Liver (tissue), 3 donors: ENCODE results near the gene RTEL1.

Experiments
- ATF3 ChIP-seq: IDR thresholded peaks from 2 replicates; pipeline ENCODE4 v1.6.1; 2016; ENCODE audit warnings: antibody characterized with exemption
- CTCF ChIP-seq: fragments of 150-350 bp; IDR thresholded peaks from 2 replicates; pipeline ENCODE4 v1.5.1; 2017; ENCODE audit warnings: improper control_type of control experiment, low read depth, low read length; ENCODE audit not compliant: missing input control
- EGR1 ChIP-seq, 2 donors: IDR thresholded peaks; 2 replicates each; pipeline ENCODE4 v1.6.1; 2016 to 2018; ENCODE audit warnings: antibody characterized with exemption in 2 of 2, low read depth in 2 of 2
- GABPA ChIP-seq, 2 donors: IDR thresholded peaks in 1 of 2; conservative IDR thresholded peaks in 1 of 2; 2 replicates each; pipeline ENCODE4 v1.6.1; 2016; ENCODE audit warnings: antibody characterized with exemption in 2 of 2, mild to moderate bottlenecking in 1 of 2, moderate library complexity in 1 of 2
- JUND ChIP-seq, 2 donors: IDR thresholded peaks; 2 replicates each; pipeline ENCODE4 v1.6.1; 2016; ENCODE audit warnings: antibody characterized with exemption in 2 of 2
- MAX ChIP-seq: IDR thresholded peaks from 2 replicates; pipeline ENCODE4 v1.6.1; 2016; ENCODE audit warnings: antibody characterized with exemption
- NR2F2 ChIP-seq: IDR thresholded peaks from 2 replicates; pipeline ENCODE4 v1.6.1; 2016; ENCODE audit warnings: antibody characterized with exemption
- RAD21 ChIP-seq, 2 donors: IDR thresholded peaks; 2 replicates each; pipeline ENCODE4 v1.6.1; 2016; ENCODE audit warnings: antibody characterized with exemption in 2 of 2, mild to moderate bottlenecking in 2 of 2
- RXRA ChIP-seq, 2 donors: IDR thresholded peaks; 2 replicates each; pipeline ENCODE4 v1.6.1; 2017 to 2018; ENCODE audit warnings: antibody characterized with exemption in 2 of 2, mild to moderate bottlenecking in 1 of 2
- SP1 ChIP-seq: IDR thresholded peaks from 2 replicates; pipeline ENCODE4 v1.6.1; 2018; ENCODE audit warnings: antibody characterized with exemption, mild to moderate bottlenecking
- TAF1 ChIP-seq: conservative IDR thresholded peaks from 2 replicates; pipeline ENCODE4 v1.6.1; 2016; ENCODE audit warnings: antibody characterized with exemption, mild to moderate bottlenecking
- YY1 ChIP-seq: IDR thresholded peaks from 2 replicates; pipeline ENCODE4 v1.6.1; 2016; ENCODE audit warnings: antibody characterized with exemption, mild to moderate bottlenecking
- TF ChIP-seq, protein P1 (sequence below): IDR thresholded peaks from 2 replicates; pipeline ENCODE4 v1.6.1; 2016; ENCODE audit warnings: antibody characterized with exemption, mild to moderate bottlenecking
- TF ChIP-seq, protein P2 (sequence below): IDR thresholded peaks from 2 replicates; pipeline ENCODE4 v1.6.1; 2016; ENCODE audit warnings: antibody characterized with exemption
- donor health status: healthy.
- donor health status: healthy.

DNA sequence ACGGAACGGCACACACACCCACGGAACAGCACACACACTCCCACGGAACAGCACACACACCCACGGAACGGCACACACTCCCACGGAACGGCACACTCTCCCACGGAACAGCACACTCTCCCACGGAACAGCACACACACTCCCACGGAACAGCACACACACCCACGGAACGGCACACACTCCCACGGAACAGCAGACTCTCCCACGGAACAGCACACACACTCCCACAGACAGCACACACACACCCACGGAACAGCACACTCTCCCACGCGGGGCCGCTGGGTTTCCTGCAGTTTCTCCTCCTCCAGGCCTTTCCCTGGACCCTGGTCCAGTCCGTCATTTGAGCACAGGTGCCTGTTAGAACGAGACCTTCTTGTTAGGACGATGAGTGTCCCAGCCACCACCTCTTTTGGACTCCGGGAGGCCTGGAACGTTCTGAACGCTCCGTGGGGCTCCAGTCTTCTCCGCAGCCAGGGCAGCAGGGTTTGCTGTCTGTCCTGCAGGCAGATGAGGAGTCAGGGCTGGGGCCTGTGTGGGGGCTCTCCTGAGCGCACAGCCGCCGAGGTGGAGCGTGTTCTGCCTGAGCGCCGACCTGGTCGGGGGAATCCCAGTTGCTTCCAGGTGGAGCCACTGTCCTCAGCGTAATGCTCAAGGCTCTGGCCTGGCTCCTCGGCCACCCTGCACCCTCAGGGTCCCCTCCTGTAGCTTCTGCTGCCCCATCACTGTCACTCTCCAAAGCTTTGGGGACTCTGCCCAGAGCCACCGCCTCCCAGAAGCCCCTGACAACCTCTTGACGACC is 20.8 kb downstream of the RTEL1 start:
- TF ChIP-seq, protein P1, sequence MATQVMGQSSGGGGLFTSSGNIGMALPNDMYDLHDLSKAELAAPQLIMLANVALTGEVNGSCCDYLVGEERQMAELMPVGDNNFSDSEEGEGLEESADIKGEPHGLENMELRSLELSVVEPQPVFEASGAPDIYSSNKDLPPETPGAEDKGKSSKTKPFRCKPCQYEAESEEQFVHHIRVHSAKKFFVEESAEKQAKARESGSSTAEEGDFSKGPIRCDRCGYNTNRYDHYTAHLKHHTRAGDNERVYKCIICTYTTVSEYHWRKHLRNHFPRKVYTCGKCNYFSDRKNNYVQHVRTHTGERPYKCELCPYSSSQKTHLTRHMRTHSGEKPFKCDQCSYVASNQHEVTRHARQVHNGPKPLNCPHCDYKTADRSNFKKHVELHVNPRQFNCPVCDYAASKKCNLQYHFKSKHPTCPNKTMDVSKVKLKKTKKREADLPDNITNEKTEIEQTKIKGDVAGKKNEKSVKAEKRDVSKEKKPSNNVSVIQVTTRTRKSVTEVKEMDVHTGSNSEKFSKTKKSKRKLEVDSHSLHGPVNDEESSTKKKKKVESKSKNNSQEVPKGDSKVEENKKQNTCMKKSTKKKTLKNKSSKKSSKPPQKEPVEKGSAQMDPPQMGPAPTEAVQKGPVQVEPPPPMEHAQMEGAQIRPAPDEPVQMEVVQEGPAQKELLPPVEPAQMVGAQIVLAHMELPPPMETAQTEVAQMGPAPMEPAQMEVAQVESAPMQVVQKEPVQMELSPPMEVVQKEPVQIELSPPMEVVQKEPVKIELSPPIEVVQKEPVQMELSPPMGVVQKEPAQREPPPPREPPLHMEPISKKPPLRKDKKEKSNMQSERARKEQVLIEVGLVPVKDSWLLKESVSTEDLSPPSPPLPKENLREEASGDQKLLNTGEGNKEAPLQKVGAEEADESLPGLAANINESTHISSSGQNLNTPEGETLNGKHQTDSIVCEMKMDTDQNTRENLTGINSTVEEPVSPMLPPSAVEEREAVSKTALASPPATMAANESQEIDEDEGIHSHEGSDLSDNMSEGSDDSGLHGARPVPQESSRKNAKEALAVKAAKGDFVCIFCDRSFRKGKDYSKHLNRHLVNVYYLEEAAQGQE, result no peak
- TF ChIP-seq CTCF, result no peak
- TF ChIP-seq RAD21 (IDR thresholded peaks at IDR 0.05), result no peak
- no peak for TF ChIP-seq ATF3
- no peak for TF ChIP-seq MAX
- TF ChIP-seq JUND (IDR thresholded peaks at IDR 0.05), result no peak
- TF ChIP-seq RXRA (IDR thresholded peaks at IDR 0.05), result no peak
- TF ChIP-seq, protein P2, sequence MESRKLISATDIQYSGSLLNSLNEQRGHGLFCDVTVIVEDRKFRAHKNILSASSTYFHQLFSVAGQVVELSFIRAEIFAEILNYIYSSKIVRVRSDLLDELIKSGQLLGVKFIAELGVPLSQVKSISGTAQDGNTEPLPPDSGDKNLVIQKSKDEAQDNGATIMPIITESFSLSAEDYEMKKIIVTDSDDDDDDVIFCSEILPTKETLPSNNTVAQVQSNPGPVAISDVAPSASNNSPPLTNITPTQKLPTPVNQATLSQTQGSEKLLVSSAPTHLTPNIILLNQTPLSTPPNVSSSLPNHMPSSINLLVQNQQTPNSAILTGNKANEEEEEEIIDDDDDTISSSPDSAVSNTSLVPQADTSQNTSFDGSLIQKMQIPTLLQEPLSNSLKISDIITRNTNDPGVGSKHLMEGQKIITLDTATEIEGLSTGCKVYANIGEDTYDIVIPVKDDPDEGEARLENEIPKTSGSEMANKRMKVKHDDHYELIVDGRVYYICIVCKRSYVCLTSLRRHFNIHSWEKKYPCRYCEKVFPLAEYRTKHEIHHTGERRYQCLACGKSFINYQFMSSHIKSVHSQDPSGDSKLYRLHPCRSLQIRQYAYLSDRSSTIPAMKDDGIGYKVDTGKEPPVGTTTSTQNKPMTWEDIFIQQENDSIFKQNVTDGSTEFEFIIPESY, result no peak
- TF ChIP-seq GABPA (IDR thresholded peaks at IDR 0.05 in 1 of 2, conservative IDR thresholded peaks at IDR 0.05 in 1 of 2), result no peak
- TF ChIP-seq SP1, result no peak
- no peak for TF ChIP-seq TAF1
- TF ChIP-seq EGR1 (IDR thresholded peaks at IDR 0.05; ENCODE audit: low read depth in 2 of 2), result no peak
- no peak for TF ChIP-seq YY1
- no peak for TF ChIP-seq NR2F2
